Nephron (organoid): ENCODE measurements around the gene GUCY1B1.
A peak's percentile ranks its signal among the peaks of the same experiment; 100 is the strongest.

Experiments used
- H3K27ac Mint-ChIP-seq, 3 experiments: 2 replicates each; pipeline ENCODE4 v1.8.0; 2020; ENCODE audit warnings: mixed read lengths in 3 of 3, mild to moderate bottlenecking in 2 of 3, moderate library complexity in 1 of 3
- H3K27me3 Mint-ChIP-seq: 2 replicates; pipeline ENCODE4 v1.8.0; 2021; ENCODE audit warnings: low read depth, mild to moderate bottlenecking, moderate library complexity, mixed read lengths
- H3K36me3 Mint-ChIP-seq: 2 replicates; pipeline ENCODE4 v1.8.0; 2020; ENCODE audit warnings: low read depth, mixed read lengths
- H3K4me1 Mint-ChIP-seq: 2 replicates; pipeline ENCODE4 v1.8.0; 2020; ENCODE audit warnings: mixed read lengths
- H3K4me3 Mint-ChIP-seq, 3 experiments: 2 replicates each; pipeline ENCODE4 v1.8.0; 2020; ENCODE audit warnings: mild to moderate bottlenecking in 3 of 3, mixed read lengths in 3 of 3, moderate library complexity in 2 of 3
- H3K9me3 Mint-ChIP-seq: 2 replicates; pipeline ENCODE4 v1.8.0; 2020; ENCODE audit warnings: mixed read lengths
- CTCF ChIP-seq, 3 experiments: fragments of 200-600 bp; sonication (generic); IDR thresholded peaks; one replicate each; pipeline ENCODE4 v1.5.0; 2021; ENCODE audit warnings: antibody characterized with exemption in 3 of 3; ENCODE audit not compliant: unreplicated experiment in 3 of 3

GUCY1B1 gene

GRCh38 chr4:155741546-155741945, 17.3 kb upstream of the GUCY1B1 start:
- no peaks in the 10 kb centered on the region for H3K36me3 Mint-ChIP-seq
- no peak overlapping the region for H3K4me3 Mint-ChIP-seq
- H3K9me3 Mint-ChIP-seq, result peaks cover 2% of the 10 kb centered on the region
- no peak overlapping the region for H3K27ac Mint-ChIP-seq
- no peaks in the 10 kb centered on the region for H3K27me3 Mint-ChIP-seq
- no peak for TF ChIP-seq CTCF (IDR thresholded peaks at IDR 0.05; ENCODE audit: unreplicated experiment in 3 of 3)
- no peaks in the 10 kb centered on the region for H3K4me1 Mint-ChIP-seq

GRCh38 chr4:155742310-155743015, 16.4 kb upstream of the GUCY1B1 start:
- Mint-ChIP-seq H3K4me1 (no peaks in the 10 kb centered on the region), H3K36me3 (no peaks in the 10 kb centered on the region), H3K4me3 (no peak overlapping the region), H3K27ac (no peak overlapping the region), H3K9me3 (peaks cover 2% of the 10 kb centered on the region), H3K27me3 (no peaks in the 10 kb centered on the region)
- no peak for TF ChIP-seq CTCF (IDR thresholded peaks at IDR 0.05; ENCODE audit: unreplicated experiment in 3 of 3)

GRCh38 chr4:155745984-155746383, 12.8 kb upstream of the GUCY1B1 start:
- Mint-ChIP-seq H3K9me3 (peaks cover 2% of the 10 kb centered on the region), H3K27me3 (no peaks in the 10 kb centered on the region), H3K36me3 (no peaks in the 10 kb centered on the region), H3K4me3 (no peak overlapping the region), H3K27ac (peak overlapping the region; percentile 45 to 82 (median 80)), H3K4me1 (no peaks in the 10 kb centered on the region)
- no peak for TF ChIP-seq CTCF (IDR thresholded peaks at IDR 0.05; ENCODE audit: unreplicated experiment in 3 of 3)

- Mint-ChIP-seq H3K27me3 (no peaks in the 10 kb centered on the region), H3K4me1 (no peaks in the 10 kb centered on the region), H3K36me3 (no peaks in the 10 kb centered on the region), H3K27ac (no peak overlapping the region), H3K9me3 (peaks cover 2% of the 10 kb centered on the region), H3K4me3 (no peak overlapping the region)
- TF ChIP-seq CTCF (IDR thresholded peaks at IDR 0.05; ENCODE audit: unreplicated experiment in 3 of 3), result no peak
Measured at GRCh38 chr4:155748039-155748438, 10.8 kb upstream of the GUCY1B1 start.

GRCh38 chr4:155749041-155749440, 9.8 kb upstream of the GUCY1B1 start:
- no peak for TF ChIP-seq CTCF (IDR thresholded peaks at IDR 0.05; ENCODE audit: unreplicated experiment in 3 of 3)
- Mint-ChIP-seq H3K4me3 (no peak overlapping the region), H3K27ac (no peak overlapping the region), H3K4me1 (no peaks in the 10 kb centered on the region), H3K9me3 (peaks cover 2% of the 10 kb centered on the region), H3K27me3 (no peaks in the 10 kb centered on the region), H3K36me3 (no peaks in the 10 kb centered on the region)

GRCh38 chr4:155751569-155751968, 7.3 kb upstream of the GUCY1B1 start:
- Mint-ChIP-seq H3K27me3 (no peaks in the 10 kb centered on the region), H3K4me1 (no peaks in the 10 kb centered on the region), H3K4me3 (no peak overlapping the region), H3K36me3 (no peaks in the 10 kb centered on the region), H3K9me3 (no peaks in the 10 kb centered on the region), H3K27ac (no peak overlapping the region)
- TF ChIP-seq CTCF (IDR thresholded peaks at IDR 0.05; ENCODE audit: unreplicated experiment in 3 of 3), result no peak
